GM12878 (cell line): ENCODE results near the gene BICC1. TPM values are rescaled to one million over a fixed set of nuclear protein-coding genes. Genes with fewer than 3 reads are reported as not detected.

Experiments used
- ATAC-seq: fragments of 200-7000 bp; cut with Tn5 transposase; 3 replicates; pipeline ENCODE4 v1.9.1; 2020; ENCODE audit warnings: mild to moderate bottlenecking, moderate library complexity
- BruUV-seq: library from RNA; stranded (reverse); fragments of 400-500 nt; replicated peaks from 2 replicates; lab custom pipeline; 2021; lab: Mats Ljungman, UMichigan
- CTCF ChIA-PET: fragments of 300-600 bp; sonication (Branson Sonifier 250); formaldehyde crosslinking; extraction: SDS; loops from one replicate; lab custom pipeline; 2021; ENCODE audit warnings: inconsistent platforms; lab: Yijun Ruan, JAX
- POLR2A ChIA-PET: fragments of 350-600 bp; formaldehyde crosslinking; extraction: SDS; loops from one replicate; lab custom pipeline; 2021; ENCODE audit warnings: inconsistent platforms; lab: Charles Lee
- RAD21 ChIA-PET: fragments of 300-600 bp; sonication (Branson Sonifier 250); formaldehyde crosslinking; loops from one replicate; lab custom pipeline; 2023; ENCODE audit warnings: antibody characterized with exemption; ENCODE audit not compliant: unreplicated experiment; lab: Charles Lee
- SMC1A ChIA-PET: fragments of 300-600 bp; sonication (Branson Sonifier 250); formaldehyde crosslinking; loops from one replicate; lab custom pipeline; 2023; ENCODE audit not compliant: unreplicated experiment, uncharacterized antibody; lab: Charles Lee
- DNase-seq: peaks from one replicate; pipeline ENCODE4 v3.0.0-alpha.2; 2011; ENCODE audit warnings: low read depth, low spot score
- FAIRE-seq: peaks from 3 replicates; lab custom pipeline; 2011; peaks lifted over from hg19 to GRCh38; lab: Jason Lieb, UNC
- H2AFZ ChIP-seq: 2 replicates; pipeline ENCODE4 v1.6.0; 2011; ENCODE audit warnings: low read depth, low read length, control low read depth; ENCODE audit not compliant: control insufficient read depth
- H3K27ac ChIP-seq: 2 replicates; pipeline ENCODE4 v1.5.1; 2011; ENCODE audit warnings: control low read depth; ENCODE audit not compliant: control insufficient read depth, insufficient read depth
- H3K27me3 ChIP-seq, 2 experiments: replicated peaks in 1 of 2; 2 replicates each; pipeline versions ENCODE4 v1.6.0 to v1.6.1; 2011; ENCODE audit warnings: low read length in 1 of 2; ENCODE audit not compliant: control insufficient read depth in 2 of 2, insufficient read depth in 2 of 2
- H3K36me3 ChIP-seq, 2 experiments: 2 replicates each; pipeline ENCODE4 v1.5.1; 2011; ENCODE audit warnings: low read length in 1 of 2; ENCODE audit not compliant: control insufficient read depth in 2 of 2, insufficient read depth in 2 of 2
- H3K4me1 ChIP-seq: 2 replicates; pipeline ENCODE4 v1.6.1; 2011; ENCODE audit warnings: mild to moderate bottlenecking, low read length, moderate library complexity, mixed read lengths; ENCODE audit not compliant: control insufficient read depth, insufficient read depth
- H3K4me2 ChIP-seq: 2 replicates; pipeline ENCODE4 v1.6.0; 2011; ENCODE audit warnings: control low read depth; ENCODE audit not compliant: control insufficient read depth, insufficient read depth
- H3K4me3 ChIP-seq: fragments of 200-600 bp; sonication (generic); 2 replicates; pipeline ENCODE4 v1.5.1; 2016
- H3K79me2 ChIP-seq: 2 replicates; pipeline ENCODE4 v1.6.0; 2011; ENCODE audit warnings: low read length; ENCODE audit not compliant: control insufficient read depth, insufficient read depth
- H3K9ac ChIP-seq: 2 replicates; pipeline ENCODE4 v1.8.0; 2011; ENCODE audit warnings: low read length, control low read depth, mixed read lengths; ENCODE audit not compliant: control insufficient read depth, insufficient read depth
- H3K9me3 ChIP-seq: replicated peaks from 3 replicates; pipeline ENCODE4 v1.5.1; 2011; ENCODE audit warnings: mild to moderate bottlenecking, low read length; ENCODE audit not compliant: control insufficient read depth, insufficient read depth
- H4K20me1 ChIP-seq: 2 replicates; pipeline ENCODE4 v1.6.0; 2011; ENCODE audit not compliant: control insufficient read depth, insufficient read depth
- BACH1 ChIP-seq: fragments of 450-650 bp; IDR thresholded peaks from 2 replicates; pipeline ENCODE4 v1.6.1; 2017; ENCODE audit warnings: mild to moderate bottlenecking, borderline replicate concordance
- CBX5 ChIP-seq: sonication (generic); IDR thresholded peaks from 2 replicates; pipeline ENCODE4 v1.6.1; 2016; ENCODE audit warnings: low read depth, moderate library complexity, mild to moderate bottlenecking, inconsistent platforms
- CHD4 ChIP-seq: fragments of 200-600 bp; sonication (generic); IDR thresholded peaks from 2 replicates; pipeline ENCODE4 v1.6.1; 2016; ENCODE audit warnings: mild to moderate bottlenecking
- CTCF ChIP-seq, 3 experiments: IDR thresholded peaks in 2 of 3; conservative IDR thresholded peaks in 1 of 3; 2 replicates each; pipeline ENCODE4 v1.5.1; 2011; ENCODE audit warnings: low read depth in 3 of 3, low read length in 3 of 3, mild to moderate bottlenecking in 3 of 3, control low read depth in 2 of 3, moderate library complexity in 2 of 3, inconsistent platforms in 1 of 3, mixed read lengths in 1 of 3; ENCODE audit not compliant: control insufficient read depth in 2 of 3, insufficient read depth in 1 of 3; ENCODE audit errors: extremely low read depth in 1 of 3
- IKZF1 ChIP-seq: fragments of 450-650 bp; conservative IDR thresholded peaks from 2 replicates; pipeline ENCODE4 v1.6.1; 2017; ENCODE audit warnings: antibody characterized with exemption, mild to moderate bottlenecking
- MAX ChIP-seq: IDR thresholded peaks from 2 replicates; pipeline ENCODE4 v1.6.1; 2012; ENCODE audit warnings: low read depth, low read length, improper control_type of control experiment
- NBN ChIP-seq: fragments of 450-650 bp; IDR thresholded peaks from 2 replicates; pipeline ENCODE4 v1.6.1; 2016
- SIX5 ChIP-seq: IDR thresholded peaks from 2 replicates; pipeline ENCODE4 v1.6.1; 2011; ENCODE audit warnings: mild to moderate bottlenecking, low read depth, low read length, moderate library complexity; ENCODE audit not compliant: severe bottlenecking
- STAT3 ChIP-seq: IDR thresholded peaks from 2 replicates; pipeline ENCODE4 v1.6.1; 2011; ENCODE audit warnings: low read depth, low read length, improper control_type of control experiment
- TAF1 ChIP-seq: IDR thresholded peaks from 2 replicates; pipeline ENCODE4 v1.6.1; 2011; ENCODE audit warnings: mild to moderate bottlenecking, low read depth, low read length, borderline replicate concordance
- ZBTB4 ChIP-seq: fragments of 450-650 bp; formaldehyde crosslinking; IDR thresholded peaks from 2 replicates; pipeline ENCODE4 v1.4.0; 2022; ENCODE audit warnings: mild to moderate bottlenecking, moderate library complexity
- WGBS: methylation state at CpG from one replicate; pipeline ENCODE4 v1.1.6; 2016; ENCODE audit warnings: low lambda C conversion rate; ENCODE audit not compliant: insufficient replicate concordance, insufficient coverage; ENCODE audit errors: missing lambda C conversion rate; 5-methylcytosine and 5-hydroxymethylcytosine counted together
- in situ Hi-C: fragments of 300-500 bp; cut with MboI; formaldehyde crosslinking; loops from 9 replicates; pipeline ENCODE4 v1.14.3; 2018; ENCODE audit warnings: mixed read lengths
- intact Hi-C: fragments of 100-400 bp; cut with micrococcal nuclease; formaldehyde crosslinking; loops from one replicate; pipeline ENCODE4 v1.14.2; 2022; ENCODE audit not compliant: unreplicated experiment
- polyA plus RNA-seq, 11 experiments: library from polyadenylated mRNA; depleted of rRNA in 4 of 11; unstranded in 6 of 11; stranded (reverse) in 5 of 11; fragments of >200 nt; fragmentation: Nextera tagmentation in 4 of 11; fragmentation: Illumina TruSeq in 1 of 11; extraction: Ambion mirVana in 4 of 11; extraction: Trizol in 1 of 11; gene quantifications; 1 replicate in 1 of 11; 2 replicates in 10 of 11; pipeline versions ENCODE4 v1.2.1 to v1.2.3, GENCODE V29; 2011 to 2016; ENCODE audit warnings: inconsistent platforms in 2 of 11, missing spikeins in 2 of 11, low read depth in 1 of 11
- total RNA-seq, 4 experiments: library from RNA; depleted of rRNA in 3 of 4; stranded (reverse); fragments of >200 nt in 3 of 4; fragmentation: Illumina TruSeq in 1 of 4; extraction: Trizol in 1 of 4; gene quantifications; 2 replicates each; pipeline versions ENCODE4 v1.2.1 to v1.2.3, GENCODE V29; 2013 to 2021

Gene BICC1
- total and polyA plus RNA-seq, 10 of the 15 experiments (the other 5 are each of a cell fraction or from before 2014, with no cell fraction given) = 0.01 to 0.10 (median 0.04) TPM; not detected in 5

- no peaks in the 10 kb centered on the region for H3K4me1 ChIP-seq
- POLR2A ChIA-PET = no interaction called here
- TF ChIP-seq CBX5 = no peak
- TF ChIP-seq MAX = no peak
- TF ChIP-seq IKZF1 = no peak
- no peak for TF ChIP-seq STAT3
- BruUV-seq = no TSS peak
- no peak overlapping the region for H3K4me2 ChIP-seq
- no peaks in the 10 kb centered on the region for H3K36me3 ChIP-seq
- no peaks in the 10 kb centered on the region for H3K79me2 ChIP-seq
- CTCF ChIA-PET = interaction anchor here (1.0 kb wide), 1 partner anchor 16 kb away, joined by 4 read pairs; no protein-coding TSS in a partner anchor
- no peak for ATAC-seq
- FAIRE-seq = no peak
- WGBS = 0% methylated on average over 2 of the region's 2 CpGs
- H3K9me3 ChIP-seq = no peaks in the 10 kb centered on the region
- H4K20me1 ChIP-seq = no peaks in the 10 kb centered on the region
- no peak overlapping the region for H2AFZ ChIP-seq
- RAD21 ChIA-PET = no interaction called here
- no peaks in the 10 kb centered on the region for H3K27me3 ChIP-seq
- no peak overlapping the region for H3K4me3 ChIP-seq
- SMC1A ChIA-PET = no interaction called here
- in situ Hi-C loops = no loop called here
- no peak overlapping the region for H3K9ac ChIP-seq
- intact Hi-C loops = no loop called here
- no peak overlapping the region for H3K27ac ChIP-seq
- DNase-seq = no peak
These were observed 34.2 kb downstream of the BICC1 start for GRCh38 chr10:58546722-58547445.

- ChIA-PET CTCF (no interaction called here), POLR2A (no interaction called here), SMC1A (no interaction called here), RAD21 (no interaction called here)
- no peaks in the 10 kb centered on the region for H3K4me1 ChIP-seq
- H2AFZ ChIP-seq = no peak overlapping the region
- no peaks in the 10 kb centered on the region for H3K79me2 ChIP-seq
- no peak for DNase-seq
- 0% methylated on average over 1 of the region's 1 CpG for WGBS
- no peak overlapping the region for H3K4me3 ChIP-seq
- no peak overlapping the region for H3K27ac ChIP-seq
- no peaks in the 10 kb centered on the region for H3K9me3 ChIP-seq
- in situ Hi-C loops (no loop called here), intact Hi-C loops (no loop called here)
- no peak for FAIRE-seq
- H3K9ac ChIP-seq = no peak overlapping the region
- H3K4me2 ChIP-seq = no peak overlapping the region
- BruUV-seq = no TSS peak
- no peaks in the 10 kb centered on the region for H4K20me1 ChIP-seq
- no peaks in the 10 kb centered on the region for H3K27me3 ChIP-seq
- no peaks in the 10 kb centered on the region for H3K36me3 ChIP-seq
- ATAC-seq = no peak
- TF ChIP-seq ZBTB4 (CRISPR knock-in tag) (no peak), CTCF (IDR thresholded peaks at IDR 0.05 in 2 of 3, conservative IDR thresholded peaks at IDR 0.05 in 1 of 3; ENCODE audit: control insufficient read depth in 2 of 3, extremely low read depth in 1 of 3, insufficient read depth in 1 of 3, low read depth in 3 of 3, low read length in 3 of 3) (no peak), CHD4 (no peak), SIX5 (no peak), BACH1 (no peak), NBN (no peak), TAF1 (no peak)
These were observed 35.3 kb downstream of the BICC1 start for GRCh38 chr10:58547963-58548362.
